Muscle of leg (tissue), 11 donors: Measurements from ENCODE around the gene F5. TPM values are rescaled to one million over a fixed set of nuclear protein-coding genes. Genes with fewer than 3 reads are reported as not detected.

ENCODE experiments used
- DNase-seq: peaks from one replicate; pipeline ENCODE4 v3.0.0; 2013
- H3K27ac ChIP-seq: one replicate; pipeline ENCODE4 v1.5.1; 2013; ENCODE audit warnings: mild to moderate bottlenecking, low read length, control low read depth
- H3K27me3 ChIP-seq: one replicate; pipeline ENCODE4 v1.6.1; 2013; ENCODE audit warnings: low read length; ENCODE audit not compliant: control insufficient read depth, insufficient read depth
- H3K36me3 ChIP-seq: one replicate; pipeline ENCODE4 v1.6.1; 2013; ENCODE audit warnings: low read length; ENCODE audit not compliant: control insufficient read depth, insufficient read depth
- H3K4me1 ChIP-seq: one replicate; pipeline ENCODE4 v1.6.1; 2013; ENCODE audit warnings: low read length; ENCODE audit not compliant: control insufficient read depth, insufficient read depth
- H3K4me3 ChIP-seq: one replicate; pipeline ENCODE4 v1.5.1; 2013; ENCODE audit warnings: low read length, control low read depth
- H3K9me3 ChIP-seq: replicated peaks from 2 replicates; pipeline ENCODE4 v1.6.1; 2013; ENCODE audit warnings: low read depth, low read length; ENCODE audit not compliant: control insufficient read depth
- WGBS: methylation state at CpG from one replicate; pipeline ENCODE4 v1.1.5; 2013; ENCODE audit warnings: missing lambda C conversion rate; ENCODE audit not compliant: insufficient coverage; 5-methylcytosine and 5-hydroxymethylcytosine counted together
- polyA plus RNA-seq, 8 donors: library from polyadenylated mRNA; unstranded; fragments of 120-200 nt; gene quantifications; one replicate each; pipeline versions ENCODE4 v1.2.1 to v1.2.3, GENCODE V29; 2013; ENCODE audit warnings: inconsistent platforms in 1 of 8, low replicate concordance in 1 of 8; ENCODE audit not compliant: insufficient read length in 8 of 8, insufficient read depth in 1 of 8
- total RNA-seq: library from RNA; stranded (reverse); fragments of 120-200 nt; gene quantifications from one replicate; pipeline ENCODE4 v1.2.4, GENCODE V29; 2013

F5 gene
- total and polyA plus RNA-seq, 9 donors: 0.07 to 0.71 (median 0.38) TPM

- Histone ChIP-seq H3K9me3 (no peaks in the 10 kb centered on the region), H3K27ac (no peak overlapping the region), H3K4me3 (no peak overlapping the region), H3K4me1 (no peaks in the 10 kb centered on the region), H3K36me3 (no peaks in the 10 kb centered on the region), H3K27me3 (no peaks in the 10 kb centered on the region)
- DNase-seq: no peak
- WGBS: no CpG with 5 or more reads among the region's 5 CpGs
These were observed 58.6 kb downstream of the F5 start for GRCh38 chr1:169527451-169528214.

DNA sequence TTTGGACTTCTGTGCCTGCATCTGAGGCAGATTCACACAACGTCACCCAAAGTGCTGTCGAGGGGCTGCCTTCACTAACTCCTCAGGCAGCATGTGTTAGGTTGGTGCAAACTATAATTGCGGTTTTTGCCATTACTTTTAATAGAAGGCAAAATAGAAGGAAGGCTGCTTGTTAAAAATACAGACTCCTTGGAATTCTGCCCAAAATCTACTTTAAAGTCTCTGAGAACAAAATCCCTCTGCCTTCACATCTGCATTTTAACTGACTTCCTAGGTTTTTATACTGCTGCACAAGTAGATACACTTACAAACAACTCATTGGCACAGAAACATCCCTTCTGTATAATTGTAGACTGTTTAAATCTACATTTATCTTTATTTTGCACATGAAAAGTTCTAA lies 59.3 kb downstream of the F5 start:
- WGBS: no CpG with 5 or more reads among the region's 3 CpGs
- H3K36me3 ChIP-seq: no peaks in the 10 kb centered on the region
- no peaks in the 10 kb centered on the region for H3K27me3 ChIP-seq
- H3K4me1 ChIP-seq: no peaks in the 10 kb centered on the region
- no peaks in the 10 kb centered on the region for H3K9me3 ChIP-seq
- H3K27ac ChIP-seq: no peak overlapping the region
- peak; percentile 12 for DNase-seq
- no peak overlapping the region for H3K4me3 ChIP-seq

GRCh38 chr1:169526120-169526832 lies 60.0 kb downstream of the F5 start:
- no peak for DNase-seq
- no peak overlapping the region for H3K4me3 ChIP-seq
- WGBS: no CpG with 5 or more reads among the region's 1 CpG
- no peaks in the 10 kb centered on the region for H3K36me3 ChIP-seq
- no peaks in the 10 kb centered on the region for H3K9me3 ChIP-seq
- H3K4me1 ChIP-seq: no peaks in the 10 kb centered on the region
- H3K27ac ChIP-seq: no peak overlapping the region
- H3K27me3 ChIP-seq: no peaks in the 10 kb centered on the region

DNA sequence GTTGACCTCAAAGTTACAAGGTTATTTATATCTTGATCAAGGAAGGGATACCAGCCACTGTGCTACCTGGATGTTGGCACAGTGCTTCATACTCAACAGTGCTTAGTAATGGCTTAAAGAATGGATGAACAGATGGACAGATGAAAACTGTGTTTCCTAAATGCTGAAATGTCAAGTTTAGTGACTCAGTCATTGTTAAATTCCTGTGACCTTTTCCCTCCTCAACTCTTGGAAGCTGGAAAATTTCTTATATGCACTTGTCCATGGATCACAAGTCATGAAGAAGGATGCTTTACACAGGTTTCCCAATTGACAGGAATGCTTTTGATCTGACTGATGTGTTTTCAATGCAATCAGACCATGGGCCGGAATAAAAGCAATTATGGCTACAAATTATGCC lies 60.9 kb downstream of the F5 start:
- no CpG with 5 or more reads among the region's 1 CpG for WGBS
- Histone ChIP-seq H3K27ac (no peak overlapping the region), H3K4me3 (no peak overlapping the region), H3K9me3 (no peaks in the 10 kb centered on the region), H3K4me1 (no peaks in the 10 kb centered on the region), H3K27me3 (no peaks in the 10 kb centered on the region), H3K36me3 (no peaks in the 10 kb centered on the region)
- no peak for DNase-seq

DNA sequence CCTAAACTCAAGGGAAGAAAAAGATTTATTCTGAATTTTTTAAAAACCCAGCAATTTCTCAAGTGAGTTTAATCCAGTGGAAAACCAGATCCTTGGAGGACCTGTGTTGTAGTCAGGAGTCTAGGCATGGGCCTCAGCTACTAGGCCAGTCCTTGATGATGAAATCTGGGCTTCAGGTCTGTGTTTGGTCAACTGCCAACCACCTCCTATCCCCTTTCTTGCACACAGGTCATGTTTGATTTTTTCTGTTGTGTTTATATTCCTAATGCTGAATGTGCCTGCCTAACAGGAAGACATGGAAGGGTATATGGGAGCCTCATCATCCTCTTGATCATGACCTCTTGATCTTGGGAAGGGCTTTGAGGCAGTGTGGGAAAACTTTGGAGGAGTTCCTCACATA lies 62.4 kb downstream of the F5 start:
- Histone ChIP-seq H3K36me3 (no peaks in the 10 kb centered on the region), H3K27ac (no peak overlapping the region), H3K4me3 (no peak overlapping the region), H3K4me1 (no peaks in the 10 kb centered on the region), H3K27me3 (no peaks in the 10 kb centered on the region), H3K9me3 (no peaks in the 10 kb centered on the region)
- no peak for DNase-seq

DNA sequence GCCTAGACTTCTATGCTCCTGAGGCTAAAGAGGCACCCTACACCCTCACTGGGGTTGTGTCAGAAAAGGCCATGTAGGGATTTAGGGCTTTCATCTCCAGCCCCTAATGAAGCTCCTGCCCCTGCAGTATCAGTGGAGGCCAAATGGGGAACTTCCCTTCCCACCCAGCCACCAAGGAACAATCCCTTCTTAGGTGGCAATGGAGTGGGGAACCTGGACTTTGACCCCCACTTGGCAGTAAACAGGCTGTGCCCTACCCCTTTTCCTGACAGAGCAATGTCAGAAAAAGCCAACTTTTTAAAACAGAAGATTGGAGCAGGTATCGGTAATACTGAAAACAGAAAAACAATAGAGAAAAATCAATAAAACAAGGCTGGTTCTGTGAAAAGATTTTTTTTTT lies 65.1 kb downstream of the F5 start:
- H3K36me3 ChIP-seq: no peaks in the 10 kb centered on the region
- H3K9me3 ChIP-seq: no peaks in the 10 kb centered on the region
- no peaks in the 10 kb centered on the region for H3K27me3 ChIP-seq
- WGBS: no CpG with 5 or more reads among the region's 1 CpG
- H3K4me3 ChIP-seq: no peak overlapping the region
- H3K4me1 ChIP-seq: no peaks in the 10 kb centered on the region
- no peak overlapping the region for H3K27ac ChIP-seq
- DNase-seq: no peak

DNA sequence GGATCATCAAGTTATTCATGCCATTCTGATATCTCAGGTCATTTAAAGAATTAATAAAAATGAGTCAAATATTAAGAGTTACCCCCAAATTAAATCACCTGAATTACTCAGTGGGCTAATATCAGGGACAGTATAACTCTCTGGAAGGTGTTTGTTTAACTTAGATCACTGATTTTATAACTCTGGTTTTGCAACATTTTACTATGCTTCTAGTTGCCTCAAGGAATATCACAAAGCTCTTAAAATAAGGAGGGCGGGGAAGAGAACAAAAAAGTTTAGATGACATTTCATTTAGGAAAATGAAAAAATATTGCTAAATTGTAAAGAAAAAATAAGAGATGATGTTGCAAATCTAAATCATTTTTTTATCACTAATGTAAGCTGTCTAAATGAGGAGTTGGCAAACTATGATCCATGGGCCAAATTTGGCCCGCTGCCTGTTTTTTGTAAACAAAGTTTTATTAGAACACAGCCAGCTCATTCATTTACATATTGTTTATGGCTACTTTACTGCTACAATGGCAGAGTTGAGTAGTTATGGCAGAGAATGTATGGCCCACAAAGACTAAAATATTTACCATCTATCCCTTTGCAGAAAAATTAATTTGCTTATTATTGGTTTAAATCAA lies 68.6 kb downstream of the F5 start:
- Histone ChIP-seq H3K27ac (no peak overlapping the region), H3K4me3 (no peak overlapping the region), H3K4me1 (no peaks in the 10 kb centered on the region), H3K9me3 (no peaks in the 10 kb centered on the region), H3K27me3 (no peaks in the 10 kb centered on the region), H3K36me3 (no peaks in the 10 kb centered on the region)
- WGBS: no CpG with 5 or more reads among the region's 2 CpGs
- no peak for DNase-seq

DNA sequence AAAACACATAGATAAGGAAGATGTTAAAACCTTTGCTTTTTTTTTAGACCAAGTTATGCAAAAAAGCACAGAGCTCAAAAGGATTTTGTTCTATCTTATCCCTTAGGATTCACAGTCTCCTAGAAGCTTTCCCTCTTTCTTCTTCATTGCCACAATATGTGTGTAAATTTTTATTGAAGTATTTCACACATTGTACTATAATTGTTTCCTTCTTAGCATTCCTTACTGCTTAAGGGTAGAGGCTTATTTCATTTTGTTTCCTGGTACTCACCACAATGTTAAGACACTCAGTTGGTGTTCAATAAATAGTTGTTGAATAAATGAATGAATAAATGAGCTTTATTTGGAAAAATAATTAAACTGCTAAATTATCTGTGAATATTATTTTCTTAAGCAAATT lies 70.6 kb downstream of the F5 start:
- no peaks in the 10 kb centered on the region for H3K36me3 ChIP-seq
- H3K4me3 ChIP-seq: no peak overlapping the region
- H3K27me3 ChIP-seq: no peaks in the 10 kb centered on the region
- no peaks in the 10 kb centered on the region for H3K4me1 ChIP-seq
- H3K9me3 ChIP-seq: no peaks in the 10 kb centered on the region
- H3K27ac ChIP-seq: no peak overlapping the region
- no peak for DNase-seq

GRCh38 chr1:169514566-169515270 lies 71.6 kb downstream of the F5 start:
- Histone ChIP-seq H3K36me3 (no peaks in the 10 kb centered on the region), H3K9me3 (no peaks in the 10 kb centered on the region), H3K27me3 (no peaks in the 10 kb centered on the region), H3K4me1 (no peaks in the 10 kb centered on the region), H3K4me3 (no peak overlapping the region), H3K27ac (no peak overlapping the region)
- DNase-seq: no peak
- whole genome bisulfite sequencing: no CpG with 5 or more reads among the region's 2 CpGs

DNA sequence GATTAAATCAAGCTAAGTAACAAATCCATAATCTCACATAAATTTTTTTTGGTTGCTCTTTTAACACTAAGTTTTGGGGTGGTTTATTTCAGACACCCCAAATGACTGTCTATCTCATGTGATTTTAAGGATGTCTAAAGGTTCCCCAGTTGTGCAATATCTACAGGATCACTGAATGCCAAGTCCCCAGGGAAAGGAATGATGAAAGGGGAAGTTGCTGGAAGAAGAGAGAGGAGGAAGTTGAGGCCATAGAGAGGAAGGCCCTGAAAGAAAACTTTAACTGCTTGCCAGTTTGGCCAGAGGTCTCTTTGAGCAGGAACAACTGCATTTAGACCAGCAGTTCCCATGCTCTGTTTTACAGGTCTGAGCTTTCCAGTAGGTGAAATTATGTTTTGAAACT lies 73.1 kb downstream of the F5 start:
- Histone ChIP-seq H3K27me3 (no peaks in the 10 kb centered on the region), H3K36me3 (no peaks in the 10 kb centered on the region), H3K4me3 (no peak overlapping the region), H3K9me3 (no peaks in the 10 kb centered on the region), H3K27ac (no peak overlapping the region), H3K4me1 (no peaks in the 10 kb centered on the region)
- DNase-seq: peak; percentile 27
